Measurements from ENCODE around the gene RAG2.
"Not testable (repeated sequence)": the region's sequence is repeated elsewhere in the genome, so short reads cannot be mapped to it uniquely, and the experiment has no call there.

Gene RAG2

GRCh38 chr11:36600180-36600579, 2.1 kb upstream of the RAG2 start:
- DNase-seq = no peak

- DNase-seq = no peak
Observed at GRCh38 chr11:36596880-36597279, 1.2 kb downstream of the RAG2 start.

- peak; percentile 95 for DNase-seq
Observed at GRCh38 chr11:36594316-36594989, 3.6 kb downstream of the RAG2 start, which contains the start of gene IFTAP. Gene IFTAP, plus strand, starts transcription at chr11:36594502. Its CDS starts 15,602 bp downstream, at chr11:36610104.

- DNase-seq = no peak
Observed at GRCh38 chr11:36591433-36591832, 6.6 kb downstream of the RAG2 start.

GRCh38 chr11:36590513-36590912, 7.5 kb downstream of the RAG2 start:
- no peak for DNase-seq

- peak; percentile 54 for DNase-seq
Observed at GRCh38 chr11:36588099-36588498, 9.9 kb downstream of the RAG2 start.

GRCh38 chr11:36586543-36586942, 11.5 kb downstream of the RAG2 start:
- no peak for DNase-seq

GRCh38 chr11:36583667-36584066, 14.4 kb downstream of the RAG2 start:
- DNase-seq = no peak

- no peak for DNase-seq
Observed at GRCh38 chr11:36581536-36581935, 16.5 kb downstream of the RAG2 start.

GRCh38 chr11:36578458-36578857, 19.6 kb downstream of the RAG2 start:
- peak; percentile 21 for DNase-seq

- DNase-seq = peak; percentile 80
Observed at GRCh38 chr11:36577859-36578258, 20.2 kb downstream of the RAG2 start.

GRCh38 chr11:36577373-36577772, 20.7 kb downstream of the RAG2 start:
- peak; percentile 4 for DNase-seq

GRCh38 chr11:36574486-36574885, 23.6 kb downstream of the RAG2 start:
- DNase-seq = no peak

- no peak for DNase-seq
Observed at GRCh38 chr11:36569095-36569494, 28.9 kb downstream of the RAG2 start.

- no peak for DNase-seq
Observed at GRCh38 chr11:36567694-36568093, 30.3 kb downstream of the RAG2 start, which contains the start of gene RAG1. Gene RAG1, plus strand, starts transcription at chr11:36568007. Its CDS starts 5,298 bp downstream, at chr11:36573305.

GRCh38 chr11:36566407-36567053, 31.5 kb downstream of the RAG2 start:
- no peak for DNase-seq

- DNase-seq = no peak
Observed at GRCh38 chr11:36565031-36565610, 32.9 kb downstream of the RAG2 start.

- peak; percentile 63 for DNase-seq
Observed at GRCh38 chr11:36564376-36565030, 33.5 kb downstream of the RAG2 start.

- DNase-seq = no peak
Observed at GRCh38 chr11:36558571-36559413, 39.2 kb downstream of the RAG2 start.

GRCh38 chr11:36557991-36558390, 40.0 kb downstream of the RAG2 start:
- no peak for DNase-seq

- DNase-seq = not testable (repeated sequence)
Observed at GRCh38 chr11:36557390-36557789, 40.6 kb downstream of the RAG2 start.

- DNase-seq = no peak
Observed at GRCh38 chr11:36550385-36551115, 47.5 kb downstream of the RAG2 start.

All from fibroblast of skin of back (primary cell).